ENCODE results near the gene SFRP5. TPM values are rescaled to one million over a fixed set of nuclear protein-coding genes. Genes with fewer than 3 reads are reported as not detected.

Gene SFRP5
- total RNA-seq, 1 experiment from 2014 or later, result not detected

DNA sequence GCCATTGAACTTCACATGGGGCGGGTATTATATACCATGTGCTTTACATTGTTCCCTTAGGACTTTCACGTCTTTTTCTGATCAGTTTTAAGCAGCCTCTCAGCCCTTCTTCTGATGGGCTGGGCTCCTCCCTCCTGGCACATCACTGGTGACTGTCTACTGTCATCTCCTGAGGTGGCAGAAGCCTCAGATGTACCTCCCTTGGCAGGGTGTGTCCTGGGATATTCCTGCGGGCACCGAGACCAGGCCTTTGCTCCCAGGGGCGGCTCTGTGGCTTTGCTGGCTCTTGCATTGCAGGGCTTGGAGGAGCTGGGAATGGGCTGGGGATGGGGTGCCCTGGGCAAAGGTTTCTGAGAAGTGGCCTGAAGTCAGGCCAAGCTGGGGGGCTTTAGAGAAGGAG is 43.2 kb upstream of the SFRP5 start:
- ChIA-PET POLR2A (no interaction called here), CTCF (no interaction called here), RAD21 (ENCODE audit: low non-redundant PET in 1 of 2, low total read pairs in 2 of 2, uncharacterized antibody in 2 of 2, unreplicated experiment in 2 of 2) (no interaction called here)
- Histone ChIP-seq H3K9ac (ENCODE audit: low read length) (no peak overlapping the region), H3K79me2 (ENCODE audit: insufficient read depth, low read length) (no peaks in the 10 kb centered on the region), H3K36me3 (ENCODE audit: control insufficient read depth in 1 of 2, insufficient read depth in 2 of 2, low read length in 2 of 2) (no peaks in the 10 kb centered on the region), H4K20me1 (ENCODE audit: insufficient read depth) (no peaks in the 10 kb centered on the region), H3K4me1 (ENCODE audit: control insufficient read depth in 1 of 2, insufficient read depth in 2 of 2, low read length in 2 of 2) (peaks cover 5 to 22% of the 10 kb centered on the region in 2 experiments; a peak in 3 of 4 replicates), H3K4me2 (ENCODE audit: low read length) (no peak overlapping the region), H3K9me3 (ENCODE audit: control insufficient read depth in 1 of 2, insufficient read depth in 1 of 2, low read depth in 1 of 2, low read length in 2 of 2) (no peaks in the 10 kb centered on the region), H3K9me2 (ENCODE audit: insufficient read depth) (no peaks in the 10 kb centered on the region), H3K27me3 (ENCODE audit: insufficient read depth, low read length) (no peaks in the 10 kb centered on the region), H3K4me3 (replicated peaks in 1 of 2; ENCODE audit: low read depth in 1 of 2, low read length in 2 of 2) (no peak overlapping the region), H2AFZ (ENCODE audit: low read depth, low read length, poor library complexity, severe bottlenecking) (no peak overlapping the region), H3K27ac (ENCODE audit: low read depth, low read length) (no peak overlapping the region)
- ATAC-seq (no peak), DNase-seq (ENCODE audit: low read depth, low spot score) (no peak)
- no TSS peak for BruUV-seq (replicated peaks)
- TF ChIP-seq SIN3A (IDR thresholded peaks at IDR 0.05; ENCODE audit: low read depth), result no peak
- no peak for TF ChIP-seq YY1 (IDR thresholded peaks at IDR 0.05; ENCODE audit: extremely low read depth, insufficient replicate concordance, low read depth, low read length)
- TF ChIP-seq ZBTB33 (IDR thresholded peaks at IDR 0.05; ENCODE audit: extremely low read depth, insufficient replicate concordance, low read length), result no peak
- TF ChIP-seq TCF7L2 (IDR thresholded peaks at IDR 0.05; ENCODE audit: borderline replicate concordance, extremely low read depth, insufficient read depth, insufficient read length), result no peak
- TF ChIP-seq CBX3 (IDR thresholded peaks at IDR 0.05; ENCODE audit: low read depth), result no peak
- TF ChIP-seq ELF1 (IDR thresholded peaks at IDR 0.05; ENCODE audit: borderline replicate concordance, low read depth), result no peak
- no peak for TF ChIP-seq RAD21 (IDR thresholded peaks at IDR 0.05; ENCODE audit: low read depth)
- TF ChIP-seq EGR1 (IDR thresholded peaks at IDR 0.05; ENCODE audit: low read depth), result no peak
- no peak for TF ChIP-seq ATF3 (IDR thresholded peaks at IDR 0.05)
- no peak for TF ChIP-seq ZFX (IDR thresholded peaks at IDR 0.05)
- TF ChIP-seq JUND (IDR thresholded peaks at IDR 0.05), result no peak
- TF ChIP-seq MAX (IDR thresholded peaks at IDR 0.05), result no peak
- no peak for TF ChIP-seq FOSL1 (IDR thresholded peaks at IDR 0.05; ENCODE audit: low read depth)
- TF ChIP-seq EZH2 (IDR thresholded peaks at IDR 0.05), result no peak
- intact Hi-C loops (cut with micrococcal nuclease), result no loop called here

Data from HCT116 (cell line).